ENCODE measurements around the gene TMEM258. TPM values are rescaled to one million over a fixed set of nuclear protein-coding genes. Genes with fewer than 3 reads are reported as not detected.

TMEM258 gene
- total RNA-seq, 3 donors from 2014 or later (not counting 1 experiment from before 2014, with no cell fraction given), result 64.4 to 69.3 (median 66.1) TPM

- WGBS (ENCODE audit: insufficient coverage), result 66% methylated on average over 11 of the region's 11 CpGs
- no peaks in the 10 kb centered on the region for H3K4me1 Mint-ChIP-seq
- intact Hi-C loops (cut with micrococcal nuclease), result no loop called here
Observed at GRCh38 chr11:61768376-61769076, 23.9 kb downstream of the TMEM258 start.

GRCh38 chr11:61766353-61766841, 26.0 kb downstream of the TMEM258 start:
- no peaks in the 10 kb centered on the region for H3K36me3 Mint-ChIP-seq
- no peak for TF ChIP-seq CTCF (IDR thresholded peaks at IDR 0.05)
- no peak overlapping the region for H3K27ac Mint-ChIP-seq
- H3K9me3 Mint-ChIP-seq, result no peaks in the 10 kb centered on the region
- ATAC-seq (peak in 2 of 3 donors; percentile 28 to 49), DNase-seq (no peak)
- Histone ChIP-seq H3K27me3 (ENCODE audit: control insufficient read depth, insufficient read depth, low read length) (no peaks in the 10 kb centered on the region), H3K9me3 (ENCODE audit: control insufficient read depth, insufficient read depth, low read length) (no peaks in the 10 kb centered on the region), H3K4me3 (ENCODE audit: low read length) (no peak overlapping the region), H3K4me1 (ENCODE audit: control insufficient read depth, insufficient read depth, low read length) (peaks cover 3% of the 10 kb centered on the region), H3K36me3 (ENCODE audit: control insufficient read depth, insufficient read depth, low read length) (no peaks in the 10 kb centered on the region), H3K27ac (ENCODE audit: low read length) (no peak overlapping the region)
- 74% methylated on average over 13 of the region's 13 CpGs for WGBS (ENCODE audit: insufficient coverage)
- intact Hi-C loops (cut with micrococcal nuclease), result no loop called here
- peaks cover 0 to 5% of the 10 kb centered on the region in 2 donors for H3K4me1 Mint-ChIP-seq
- H3K27me3 Mint-ChIP-seq (ENCODE audit: low read depth in 2 of 2), result peaks cover 0 to 3% of the 10 kb centered on the region in 2 donors
- no peak overlapping the region for H3K4me3 Mint-ChIP-seq

More at GRCh38 chr11:61768376-61769076, 23.9 kb downstream of the TMEM258 start:
- ATAC-seq, result peak in 1 of 3 donors; percentile 7
- Histone ChIP-seq H3K27me3 (ENCODE audit: control insufficient read depth, insufficient read depth, low read length) (no peaks in the 10 kb centered on the region), H3K9me3 (ENCODE audit: control insufficient read depth, insufficient read depth, low read length) (no peaks in the 10 kb centered on the region), H3K27ac (ENCODE audit: low read length) (no peak overlapping the region), H3K36me3 (ENCODE audit: control insufficient read depth, insufficient read depth, low read length) (no peaks in the 10 kb centered on the region), H3K4me3 (ENCODE audit: low read length) (no peak overlapping the region), H3K4me1 (ENCODE audit: control insufficient read depth, insufficient read depth, low read length) (peaks cover 12% of the 10 kb centered on the region)
- no peak overlapping the region for H3K27ac Mint-ChIP-seq
- no peak overlapping the region for H3K4me3 Mint-ChIP-seq
- DNase-seq, result no peak
- TF ChIP-seq CTCF (IDR thresholded peaks at IDR 0.05), result no peak
- no peaks in the 10 kb centered on the region for H3K27me3 Mint-ChIP-seq (ENCODE audit: low read depth in 2 of 2)
- H3K36me3 Mint-ChIP-seq, result no peaks in the 10 kb centered on the region
- H3K9me3 Mint-ChIP-seq, result no peaks in the 10 kb centered on the region

- H3K27ac Mint-ChIP-seq, result no peak overlapping the region
- no peak overlapping the region for H3K4me3 Mint-ChIP-seq
- H3K36me3 Mint-ChIP-seq, result no peaks in the 10 kb centered on the region
Observed at GRCh38 chr11:61765550-61766253, 26.7 kb downstream of the TMEM258 start.

More at GRCh38 chr11:61765550-61766253, 26.7 kb downstream of the TMEM258 start:
- H3K27me3 Mint-ChIP-seq (ENCODE audit: low read depth in 2 of 2), result peaks cover 0 to 3% of the 10 kb centered on the region in 2 donors
- H3K36me3 ChIP-seq (ENCODE audit: control insufficient read depth, insufficient read depth, low read length), result no peaks in the 10 kb centered on the region
- H3K9me3 Mint-ChIP-seq, result no peaks in the 10 kb centered on the region
- WGBS (ENCODE audit: insufficient coverage), result 93% methylated on average over 26 of the region's 26 CpGs
- H3K27me3 ChIP-seq (ENCODE audit: control insufficient read depth, insufficient read depth, low read length), result no peaks in the 10 kb centered on the region
- intact Hi-C loops (cut with micrococcal nuclease), result no loop called here
- H3K4me1 Mint-ChIP-seq, result peaks cover 0 to 5% of the 10 kb centered on the region in 2 donors
- no peaks in the 10 kb centered on the region for H3K9me3 ChIP-seq (ENCODE audit: control insufficient read depth, insufficient read depth, low read length)
- no peak for DNase-seq
- no peaks in the 10 kb centered on the region for H3K4me1 ChIP-seq (ENCODE audit: control insufficient read depth, insufficient read depth, low read length)
- H3K27ac ChIP-seq (ENCODE audit: low read length), result no peak overlapping the region
- ATAC-seq, result no peak
- TF ChIP-seq CTCF (IDR thresholded peaks at IDR 0.05), result no peak
- H3K4me3 ChIP-seq (ENCODE audit: low read length), result no peak overlapping the region
